Neural cell (in vitro differentiated cells): ENCODE results near the gene ACOT12. TPM values are rescaled to one million over a fixed set of nuclear protein-coding genes. Genes with fewer than 3 reads are reported as not detected.

ENCODE experiments used
- H2AFZ ChIP-seq: fragments of 200-600, 300-800 bp; sonication (generic), shearing (Covaris generic); 2 replicates; pipeline ENCODE4 v1.6.0; 2014; ENCODE audit warnings: low read depth, mild to moderate bottlenecking, antibody characterized with exemption, low read length, moderate library complexity
- H3F3A ChIP-seq: fragments of 200-600 bp; shearing (Covaris generic); 2 replicates; pipeline ENCODE4 v1.6.1; 2016; ENCODE audit warnings: mild to moderate bottlenecking, moderate library complexity, mixed read lengths, antibody characterized with exemption, low read length; ENCODE audit not compliant: insufficient read depth, poor library complexity, severe bottlenecking
- H3K27ac ChIP-seq: fragments of 200-600, 300-800 bp; sonication (generic), shearing (Covaris generic); 2 replicates; pipeline ENCODE4 v1.5.1; 2014; ENCODE audit warnings: mild to moderate bottlenecking, low read length, moderate library complexity
- H3K27me3 ChIP-seq: fragments of 300-800, 200-600 bp; sonication (generic), shearing (Covaris generic); 2 replicates; pipeline ENCODE4 v1.6.0; 2014; ENCODE audit warnings: mild to moderate bottlenecking, low read depth, low read length, moderate library complexity; ENCODE audit not compliant: insufficient read depth
- H3K36me3 ChIP-seq: fragments of 300-800, 200-600 bp; sonication (generic), shearing (Covaris generic); 2 replicates; pipeline ENCODE4 v1.5.1; 2014; ENCODE audit warnings: mild to moderate bottlenecking, antibody characterized with exemption, low read length, moderate library complexity; ENCODE audit not compliant: insufficient read depth
- H3K4me2 ChIP-seq: fragments of 300-800, 200-600 bp; sonication (generic), shearing (Covaris generic); 2 replicates; pipeline ENCODE4 v1.6.0; 2014; ENCODE audit warnings: mild to moderate bottlenecking, low read length
- H3K4me3 ChIP-seq: fragments of 300-800, 200-600 bp; sonication (generic), shearing (Covaris generic); 2 replicates; pipeline ENCODE4 v1.5.1; 2014; ENCODE audit warnings: mild to moderate bottlenecking, low read length, moderate library complexity
- H3K79me2 ChIP-seq: fragments of 200-600 bp; shearing (Covaris generic); replicated peaks from 2 replicates; pipeline ENCODE4 v1.6.0; 2014; ENCODE audit warnings: mild to moderate bottlenecking, low read length, moderate library complexity; ENCODE audit not compliant: insufficient read depth
- H3K9ac ChIP-seq: fragments of 300-800, 200-600 bp; sonication (generic), shearing (Covaris generic); 2 replicates; pipeline ENCODE4 v1.6.1; 2016; ENCODE audit warnings: mild to moderate bottlenecking, low read length, mixed read lengths
- H3K9me2 ChIP-seq: fragments of 200-600 bp; shearing (Covaris generic); 2 replicates; pipeline ENCODE4 v1.6.1; 2016; ENCODE audit warnings: mild to moderate bottlenecking, low read length, mixed read lengths; ENCODE audit not compliant: insufficient read depth
- H3K9me3 ChIP-seq: fragments of 200-600, 300-800 bp; sonication (generic), shearing (Covaris generic); 2 replicates; pipeline ENCODE4 v1.6.1; 2016; ENCODE audit warnings: mild to moderate bottlenecking, mixed run types, low read length, moderate library complexity, mixed read lengths
- H4K20me1 ChIP-seq: fragments of 200-600 bp; shearing (Covaris generic); 2 replicates; pipeline ENCODE4 v1.6.1; 2016; ENCODE audit warnings: mild to moderate bottlenecking, mixed run types; ENCODE audit not compliant: insufficient read depth
- CTCF ChIP-seq: fragments of 450-650 bp; IDR thresholded peaks from 2 replicates; pipeline ENCODE4 v1.5.1; 2014; ENCODE audit warnings: antibody characterized with exemption, mild to moderate bottlenecking, moderate library complexity; ENCODE audit not compliant: poor library complexity, severe bottlenecking
- EP300 ChIP-seq: fragments of 450-650 bp; conservative IDR thresholded peaks from 2 replicates; pipeline ENCODE4 v1.6.1; 2014; ENCODE audit warnings: antibody characterized with exemption, mild to moderate bottlenecking, moderate library complexity; ENCODE audit not compliant: poor library complexity, severe bottlenecking
- EZH2 ChIP-seq: fragments of 200-600, 300-800 bp; shearing (Covaris generic), sonication (generic); IDR thresholded peaks from 2 replicates; pipeline ENCODE4 v1.6.1; 2014; ENCODE audit warnings: antibody characterized with exemption, low read length, borderline replicate concordance, mild to moderate bottlenecking; ENCODE audit not compliant: insufficient read depth, poor library complexity, severe bottlenecking
- MXI1 ChIP-seq: fragments of 450-650 bp; conservative IDR thresholded peaks from 2 replicates; pipeline ENCODE4 v1.6.1; 2014; ENCODE audit warnings: antibody characterized with exemption, mild to moderate bottlenecking; ENCODE audit not compliant: poor library complexity, severe bottlenecking
- POLR2AphosphoS5 ChIP-seq: IDR thresholded peaks from 2 replicates; pipeline ENCODE4 v1.6.1; 2012
- RAD21 ChIP-seq: fragments of 450-650 bp; conservative IDR thresholded peaks from 2 replicates; pipeline ENCODE4 v1.6.1; 2014; ENCODE audit warnings: antibody characterized with exemption, mild to moderate bottlenecking, moderate library complexity
- REST ChIP-seq: IDR thresholded peaks from 2 replicates; pipeline ENCODE4 v1.6.1; 2012; ENCODE audit warnings: borderline replicate concordance
- SMC3 ChIP-seq: fragments of 450-650 bp; conservative IDR thresholded peaks from 2 replicates; pipeline ENCODE4 v1.6.1; 2014; ENCODE audit warnings: antibody characterized with exemption, mild to moderate bottlenecking, moderate library complexity; ENCODE audit not compliant: poor library complexity
- TAF1 ChIP-seq: IDR thresholded peaks from 2 replicates; pipeline ENCODE4 v1.6.1; 2012; ENCODE audit warnings: low read depth
- polyA plus RNA-seq: library from polyadenylated mRNA; depleted of rRNA; stranded (reverse); fragments of >200 nt; gene quantifications from 2 replicates; pipeline ENCODE4 v1.2.3, GENCODE V29; 2014

Gene ACOT12
- polyA plus RNA-seq, 1 donor from 2014 or later: 1.2 TPM

GRCh38 chr5:81326554-81326953 lies 67.4 kb downstream of the ACOT12 start:
- Histone ChIP-seq H3F3A (no peaks in the 10 kb centered on the region), H3K9me2 (no peaks in the 10 kb centered on the region), H2AFZ (no peak overlapping the region), H3K4me3 (no peak overlapping the region), H3K27ac (no peak overlapping the region), H3K36me3 (no peaks in the 10 kb centered on the region), H3K79me2 (no peaks in the 10 kb centered on the region), H3K9ac (no peak overlapping the region), H3K9me3 (no peaks in the 10 kb centered on the region), H3K4me2 (no peak overlapping the region), H3K27me3 (no peaks in the 10 kb centered on the region), H4K20me1 (no peaks in the 10 kb centered on the region)
- TF ChIP-seq MXI1 (no peak), SMC3 (no peak)

- no peak for TF ChIP-seq EZH2
- no peak for TF ChIP-seq POLR2AphosphoS5
- no peak for TF ChIP-seq REST
- no peak for TF ChIP-seq RAD21
- TF ChIP-seq TAF1: no peak
- no peak for TF ChIP-seq MXI1
- TF ChIP-seq EP300: no peak
- TF ChIP-seq CTCF: no peak
- no peak for TF ChIP-seq SMC3
- Histone ChIP-seq H3K27ac (no peak overlapping the region), H3K9me3 (no peaks in the 10 kb centered on the region), H3K4me2 (no peak overlapping the region), H4K20me1 (no peaks in the 10 kb centered on the region), H3K9ac (no peak overlapping the region), H3K36me3 (no peaks in the 10 kb centered on the region), H3F3A (no peaks in the 10 kb centered on the region), H3K4me3 (no peak overlapping the region), H3K79me2 (no peaks in the 10 kb centered on the region), H3K9me2 (no peaks in the 10 kb centered on the region), H3K27me3 (no peaks in the 10 kb centered on the region), H2AFZ (no peak overlapping the region)
Observed at GRCh38 chr5:81317536-81317935, 76.4 kb downstream of the ACOT12 start.

GRCh38 chr5:81316571-81316970 lies 77.4 kb downstream of the ACOT12 start:
- no peak overlapping the region for H3K4me2 ChIP-seq
- H3F3A ChIP-seq: no peaks in the 10 kb centered on the region

More at GRCh38 chr5:81316571-81316970, 77.4 kb downstream of the ACOT12 start:
- Histone ChIP-seq H3K9ac (no peak overlapping the region), H4K20me1 (no peaks in the 10 kb centered on the region), H3K27ac (no peak overlapping the region), H3K9me3 (no peaks in the 10 kb centered on the region), H3K79me2 (no peaks in the 10 kb centered on the region), H3K4me3 (no peak overlapping the region), H2AFZ (no peak overlapping the region), H3K27me3 (no peaks in the 10 kb centered on the region), H3K9me2 (no peaks in the 10 kb centered on the region), H3K36me3 (no peaks in the 10 kb centered on the region)
- no peak for TF ChIP-seq EZH2
- TF ChIP-seq TAF1: no peak
